Psoas muscle (tissue), 8 donors: ENCODE results near the gene ENDOD1. TPM values are rescaled to one million over a fixed set of nuclear protein-coding genes. Genes with fewer than 3 reads are reported as not detected.

Source experiments
- ATAC-seq, 4 donors: fragments of 200-7000 bp; cut with Tn5 transposase; one replicate each; pipeline ENCODE4 v1.9.1; 2020; ENCODE audit warnings: moderate library complexity in 3 of 4, mild to moderate bottlenecking in 2 of 4
- DNase-seq, 2 donors: peaks; one replicate each; pipeline ENCODE4 v3.0.0-alpha.2; 2020
- H3K27ac ChIP-seq: fragments of 200-600 bp; one replicate; pipeline ENCODE4 v1.8.0; 2022
- H3K27me3 ChIP-seq, 3 donors: fragments of 200-600 bp in 1 of 3; one replicate each; pipeline versions ENCODE4 v1.6.1 to v1.8.0; 2013 to 2022; ENCODE audit warnings: low read length in 2 of 3, mild to moderate bottlenecking in 2 of 3, moderate library complexity in 1 of 3; ENCODE audit not compliant: insufficient read depth in 3 of 3
- H3K36me3 ChIP-seq, 2 donors: fragments of 200-600 bp in 1 of 2; one replicate each; pipeline versions ENCODE4 v1.6.1 to v1.8.0; 2013 to 2022; ENCODE audit warnings: low read depth in 1 of 2, mild to moderate bottlenecking in 1 of 2, moderate library complexity in 1 of 2; ENCODE audit not compliant: insufficient read depth in 1 of 2
- H3K4me1 ChIP-seq: fragments of 200-600 bp; one replicate; pipeline ENCODE4 v1.8.0; 2022
- H3K4me3 ChIP-seq: fragments of 200-600 bp; one replicate; pipeline ENCODE4 v1.8.0; 2022; ENCODE audit warnings: mild to moderate bottlenecking
- H3K9me3 ChIP-seq: fragments of 200-600 bp; one replicate; pipeline ENCODE4 v1.8.0; 2022
- CTCF ChIP-seq: fragments of 200-600 bp; IDR thresholded peaks from one replicate; pipeline ENCODE4 v1.8.0; 2022; ENCODE audit warnings: antibody characterized with exemption
- WGBS, 3 donors: extraction: QIAGEN DNeasy Blood & Tissue Kit; methylation state at CpG; one replicate each; pipeline versions ENCODE4 v1.1.6 to v1.1.7; 2013; 5-methylcytosine and 5-hydroxymethylcytosine counted together
- intact Hi-C, 2 donors: fragments of 100-400 bp; cut with DNase I; formaldehyde crosslinking; loops; one replicate each; pipeline versions ENCODE4 v1.11.0 to v1.14.2; 2022
- polyA plus RNA-seq, 3 donors: library from polyadenylated mRNA; stranded (reverse); fragments of 200-250 nt; gene quantifications; one replicate each; pipeline ENCODE4 v1.2.3, GENCODE V29; 2013
- total RNA-seq, 4 donors: library from RNA; stranded (reverse); fragmentation: NEBNext Ultra II Directional in 2 of 4; extraction: Animal tissue kit (Norgen Biotek cat#: 25700) in 2 of 4; gene quantifications; one replicate each; pipeline versions ENCODE4 v1.2.1 to v1.2.4, GENCODE V29; 2021 to 2023
- donor health status: healthy with polysubstance abuse.
- donor health status: DM: no; HTN: no; CAD: no; lungs with moderate emphysema.
- donor health status: Bipolar disorder and iron deficiency.
- donor health status: healthy.
- donor health status: DM: yes; HTN: yes; CAD: no.
- donor health status: DM: no; HTN: no; CAD: no.
- donor health status: DM: no; HTN: no; CAD: no.
- donor health status: DM: yes; HTN: yes; CAD: no.

ENDOD1 gene
- total and polyA plus RNA-seq, 7 donors: 9.8 to 55.3 (median 29.0) TPM

GRCh38 chr11:95153857-95154246, 64.2 kb downstream of the ENDOD1 start:
- TF ChIP-seq CTCF: no peak
- Histone ChIP-seq H3K9me3 (no peaks in the 10 kb centered on the region), H3K4me3 (no peak overlapping the region), H3K27me3 (no peaks in the 10 kb centered on the region), H3K27ac (no peak overlapping the region), H3K4me1 (peaks cover 30% of the 10 kb centered on the region), H3K36me3 (no peaks in the 10 kb centered on the region)
- intact Hi-C loops: loop anchor here (1.0 to 10.0 kb wide), 5 partner anchors 78 to 610 kb away; partner anchors contain the start of genes SESN3 (in 1 of the 2) and SRSF8 (in 1 of the 2)
- DNase-seq: no peak
- 90 to 98% (median 91%) methylated on average over 1 of the region's 1 CpG for WGBS, 3 donors
- ATAC-seq: no peak

- Histone ChIP-seq H3K27me3 (no peaks in the 10 kb centered on the region), H3K27ac (no peak overlapping the region), H3K9me3 (no peaks in the 10 kb centered on the region), H3K36me3 (no peaks in the 10 kb centered on the region), H3K4me1 (peaks cover 25% of the 10 kb centered on the region), H3K4me3 (no peak overlapping the region)
- no peak for ATAC-seq
- intact Hi-C loops: loop anchor here (1.0 to 10.0 kb wide), 5 partner anchors 78 to 610 kb away; partner anchors contain the start of genes SESN3 (in 1 of the 2) and SRSF8 (in 1 of the 2)
- DNase-seq: peak in 1 of 2 donors; percentile 54
- peak; percentile 51 for TF ChIP-seq CTCF
Observed at GRCh38 chr11:95154514-95154913, 64.9 kb downstream of the ENDOD1 start.

GRCh38 chr11:95155385-95155784, 65.7 kb downstream of the ENDOD1 start:
- TF ChIP-seq CTCF: no peak
- Histone ChIP-seq H3K4me3 (no peak overlapping the region), H3K36me3 (no peaks in the 10 kb centered on the region), H3K9me3 (no peaks in the 10 kb centered on the region), H3K4me1 (peaks cover 22% of the 10 kb centered on the region), H3K27ac (no peak overlapping the region), H3K27me3 (no peaks in the 10 kb centered on the region)
- ATAC-seq (no peak), DNase-seq (no peak)
- WGBS, 3 donors: 94 to 97% (median 97%) methylated on average over 4 of the region's 4 CpGs
- intact Hi-C loops: loop anchor here in 1 of 2 donors (10.0 kb wide), 1 partner anchor 179 kb away; no protein-coding TSS in a partner anchor

- no peaks in the 10 kb centered on the region for H3K36me3 ChIP-seq
- intact Hi-C loops: loop anchor here in 1 of 2 donors (10.0 kb wide), 1 partner anchor 179 kb away; no protein-coding TSS in a partner anchor
- no peak overlapping the region for H3K4me3 ChIP-seq
- no peaks in the 10 kb centered on the region for H3K27me3 ChIP-seq
- H3K27ac ChIP-seq: no peak overlapping the region
- H3K4me1 ChIP-seq: peaks cover 24% of the 10 kb centered on the region
- no peak for ATAC-seq
- 65 to 66% (median 66%) methylated on average over 5 of the region's 5 CpGs for WGBS, 3 donors
- no peak for DNase-seq
- no peak for TF ChIP-seq CTCF
- H3K9me3 ChIP-seq: no peaks in the 10 kb centered on the region
Observed at GRCh38 chr11:95156133-95156721, 66.6 kb downstream of the ENDOD1 start.
